Activated CD4-positive, alpha-beta memory T cell treated with anti-CD3 and anti-CD28 coated beads for 36 hours (primary cell): ENCODE measurements around the gene PEAR1. TPM values are rescaled to one million over a fixed set of nuclear protein-coding genes. Genes with fewer than 3 reads are reported as not detected.
"Not testable (repeated sequence)": the region's sequence is repeated elsewhere in the genome, so short reads cannot be mapped to it uniquely, and the experiment has no call there.

ENCODE experiments used
- CTCF ChIA-PET: fragments of 350-600 bp; sonication (Branson Sonifier 250); formaldehyde crosslinking; loops from one replicate; lab custom pipeline; 2021; ENCODE audit warnings: antibody characterized with exemption, inconsistent platforms; lab: Charles Lee
- POLR2A ChIA-PET: fragments of 350-600 bp; sonication (Branson Sonifier 250); formaldehyde crosslinking; loops from one replicate; lab custom pipeline; 2021; ENCODE audit warnings: antibody characterized with exemption; lab: Charles Lee
- DNase-seq: peaks from one replicate; pipeline ENCODE4 v3.0.0-alpha.2; 2020
- H3K27ac Mint-ChIP-seq: one replicate; pipeline ENCODE4 v1.8.0; 2021; ENCODE audit warnings: mixed read lengths
- H3K27me3 Mint-ChIP-seq: one replicate; pipeline ENCODE4 v1.8.0; 2021; ENCODE audit warnings: mixed read lengths
- H3K36me3 Mint-ChIP-seq: one replicate; pipeline ENCODE4 v1.8.0; 2021; ENCODE audit warnings: mixed read lengths
- H3K4me1 Mint-ChIP-seq: one replicate; pipeline ENCODE4 v1.8.0; 2021; ENCODE audit warnings: low read depth, mixed read lengths
- H3K4me3 Mint-ChIP-seq: one replicate; pipeline ENCODE4 v1.8.0; 2021; ENCODE audit warnings: mild to moderate bottlenecking, mixed read lengths
- H3K9me3 Mint-ChIP-seq: one replicate; pipeline ENCODE4 v1.8.0; 2021; ENCODE audit warnings: mixed read lengths
- intact Hi-C: fragments of 100-400 bp; cut with micrococcal nuclease; formaldehyde crosslinking; loops from one replicate; pipeline ENCODE4 v1.15.1; 2023
- total RNA-seq, 2 experiments: library from RNA; stranded (reverse); gene quantifications; one replicate each; pipeline ENCODE4 v1.2.3, GENCODE V29; 2021

The PEAR1 gene
- total RNA-seq, 2 experiments from 2014 or later = not detected

DNA sequence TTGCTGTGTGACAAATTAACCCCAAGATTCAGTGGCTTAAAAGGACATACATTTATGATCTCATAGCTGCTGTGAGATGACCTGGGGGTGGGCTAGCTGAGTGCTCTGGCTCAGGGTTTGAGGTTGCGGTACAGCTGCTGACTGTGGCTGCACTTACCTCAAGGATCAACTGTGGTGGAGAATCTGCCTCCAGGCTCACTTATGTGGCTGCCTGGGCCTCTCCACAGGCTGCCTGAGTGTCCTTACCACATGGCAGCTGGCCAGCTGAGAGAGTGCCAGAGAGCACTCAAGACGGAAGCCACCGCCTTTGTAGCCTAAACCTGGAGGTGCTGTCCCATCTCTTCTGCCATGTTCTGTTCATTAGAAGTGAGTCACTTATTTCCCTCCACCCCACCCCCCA lies 32.7 kb downstream of the PEAR1 start:
- peaks cover 16% of the 10 kb centered on the region for H3K4me1 Mint-ChIP-seq
- H3K27ac Mint-ChIP-seq = no peak overlapping the region
- CTCF ChIA-PET = interaction anchor here (0.8 to 10.3 kb wide), 6 partner anchors 8 to 125 kb away, joined by 3 to 132 read pairs (median 4); partner anchors contain the start of gene PEAR1
- H3K36me3 Mint-ChIP-seq = no peaks in the 10 kb centered on the region
- POLR2A ChIA-PET = no interaction called here
- H3K27me3 Mint-ChIP-seq = peaks cover 75% of the 10 kb centered on the region
- DNase-seq = peak; percentile 71
- intact Hi-C loops = loop anchor here (5.0 kb wide), 1 partner anchor 199 kb away; the partner anchor contains the start of genes ISG20L2 and METTL25B
- no peaks in the 10 kb centered on the region for H3K9me3 Mint-ChIP-seq
- H3K4me3 Mint-ChIP-seq = no peak overlapping the region

DNA sequence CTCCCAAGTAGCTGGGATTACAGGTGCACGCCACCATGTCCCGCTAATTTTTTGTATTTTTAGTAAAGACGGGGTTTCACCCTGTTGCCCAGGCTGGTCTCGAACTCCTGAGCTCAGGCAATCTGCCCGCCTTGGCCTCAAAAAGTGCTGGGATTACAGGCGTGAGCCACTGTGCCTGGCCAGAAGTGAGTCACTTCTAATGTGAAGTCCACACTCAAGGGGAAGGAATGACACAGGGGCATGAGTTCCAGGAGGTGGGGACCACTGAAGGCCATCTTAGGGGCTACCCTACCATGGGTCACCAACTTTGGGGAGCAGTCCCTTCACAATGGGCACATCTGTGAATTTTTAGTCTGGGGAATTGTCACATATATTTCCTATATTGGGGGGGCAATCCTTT lies 33.2 kb downstream of the PEAR1 start:
- Mint-ChIP-seq H3K27me3 (peaks cover 75% of the 10 kb centered on the region), H3K4me1 (peaks cover 16% of the 10 kb centered on the region)
- H3K36me3 Mint-ChIP-seq, H3K27ac Mint-ChIP-seq, H3K9me3 Mint-ChIP-seq, POLR2A ChIA-PET, DNase-seq, H3K4me3 Mint-ChIP-seq: not testable (repeated sequence)
- intact Hi-C loops = loop anchor here (5.0 kb wide), 1 partner anchor 199 kb away; the partner anchor contains the start of genes ISG20L2 and METTL25B
- CTCF ChIA-PET = interaction anchor here (1.2 to 10.3 kb wide), 8 partner anchors 9 to 237 kb away, joined by 3 to 132 read pairs (median 8); partner anchors contain the start of gene PEAR1

DNA sequence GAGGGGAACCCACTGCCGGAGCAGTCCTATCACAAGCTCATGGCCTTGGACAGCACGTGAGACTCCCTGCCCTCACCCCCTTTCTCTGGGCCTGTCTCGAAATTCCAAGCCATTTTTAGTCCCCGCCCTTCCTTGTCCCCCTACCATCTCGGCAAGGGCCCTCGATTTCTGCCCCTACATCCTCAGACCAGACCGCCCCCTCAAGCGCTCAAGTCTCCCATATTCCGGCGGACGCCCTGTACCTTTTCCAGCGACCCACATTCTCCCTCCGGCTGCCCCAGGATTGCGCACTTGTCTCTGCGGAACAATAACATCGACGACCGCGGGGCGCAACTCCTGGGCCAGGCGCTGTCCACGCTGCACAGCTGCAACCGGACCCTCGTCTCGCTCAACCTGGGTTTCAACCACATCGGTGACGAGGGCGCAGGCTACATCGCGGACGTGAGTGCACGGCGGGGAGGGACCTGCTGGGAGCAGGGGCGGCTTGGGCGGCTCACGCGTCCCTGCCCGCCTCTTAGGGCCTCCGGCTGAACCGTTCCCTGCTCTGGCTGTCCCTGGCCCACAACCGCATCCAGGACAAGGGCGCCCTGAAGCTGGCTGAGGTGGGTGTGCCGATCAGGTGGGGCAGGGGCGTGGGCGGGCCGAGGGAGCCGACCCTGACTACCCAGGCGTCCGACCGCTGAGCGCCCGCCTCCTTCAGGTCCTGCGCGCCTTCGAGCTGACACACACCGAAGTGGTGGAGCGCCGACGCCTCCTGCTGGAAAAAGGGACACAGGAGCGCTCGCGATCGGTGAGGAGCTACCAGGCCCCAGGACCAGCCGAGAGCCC lies 33.9 kb downstream of the PEAR1 start:
- Mint-ChIP-seq H3K27me3 (peaks cover 75% of the 10 kb centered on the region), H3K36me3 (no peaks in the 10 kb centered on the region), H3K4me1 (peaks cover 16% of the 10 kb centered on the region), H3K9me3 (no peaks in the 10 kb centered on the region), H3K27ac (no peak overlapping the region), H3K4me3 (no peak overlapping the region)
- ChIA-PET POLR2A (no interaction called here), CTCF (interaction anchor here (0.6 to 10.3 kb wide), 28 partner anchors 10 to 305 kb away, joined by 3 to 132 read pairs (median 4); partner anchors contain the start of genes NTRK1 and PEAR1)
- DNase-seq = peak; percentile 79
- intact Hi-C loops = loop anchor here (5.0 kb wide), 1 partner anchor 200 kb away; the partner anchor contains the start of genes ISG20L2 and METTL25B

DNA sequence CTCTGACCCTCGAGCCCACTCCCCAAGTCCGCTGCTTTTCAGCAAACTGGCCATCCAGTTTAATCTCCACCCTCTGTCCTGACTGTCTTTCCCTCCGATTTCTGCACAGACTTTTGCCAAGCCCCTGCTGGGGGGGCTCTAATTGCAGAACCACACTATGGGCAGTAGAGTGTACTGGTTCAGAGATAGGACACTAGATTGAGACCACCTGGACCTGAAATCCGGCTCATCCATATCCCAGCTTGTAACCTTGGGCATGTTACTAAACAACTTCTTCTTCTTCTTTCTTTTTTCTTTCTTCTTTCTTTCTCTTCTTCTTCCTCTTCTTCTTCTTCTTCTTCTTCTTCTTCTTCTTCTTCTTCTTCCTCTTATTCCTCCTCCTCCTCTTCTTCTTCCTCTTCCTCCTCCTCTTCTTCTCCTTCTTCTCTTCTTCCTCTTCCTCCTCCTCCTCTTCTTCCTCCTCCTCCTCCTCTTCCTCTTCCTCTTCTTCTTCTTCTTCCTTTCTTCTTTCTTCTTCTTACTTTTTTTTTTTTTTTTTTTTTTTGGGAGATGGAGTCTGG lies 34.6 kb downstream of the PEAR1 start:
- ChIA-PET POLR2A (no interaction called here), CTCF (interaction anchor here (0.6 to 10.3 kb wide), 26 partner anchors 10 to 305 kb away, joined by 3 to 132 read pairs (median 4); partner anchors contain the start of genes NTRK1 and PEAR1)
- Mint-ChIP-seq H3K27ac (no peak overlapping the region), H3K9me3 (no peaks in the 10 kb centered on the region), H3K4me3 (no peak overlapping the region), H3K27me3 (peaks cover 73% of the 10 kb centered on the region), H3K4me1 (peaks cover 16% of the 10 kb centered on the region), H3K36me3 (no peaks in the 10 kb centered on the region)
- no peak for DNase-seq
- intact Hi-C loops = loop anchor here (5.0 kb wide), 1 partner anchor 201 kb away; the partner anchor contains the start of genes ISG20L2 and METTL25B

DNA sequence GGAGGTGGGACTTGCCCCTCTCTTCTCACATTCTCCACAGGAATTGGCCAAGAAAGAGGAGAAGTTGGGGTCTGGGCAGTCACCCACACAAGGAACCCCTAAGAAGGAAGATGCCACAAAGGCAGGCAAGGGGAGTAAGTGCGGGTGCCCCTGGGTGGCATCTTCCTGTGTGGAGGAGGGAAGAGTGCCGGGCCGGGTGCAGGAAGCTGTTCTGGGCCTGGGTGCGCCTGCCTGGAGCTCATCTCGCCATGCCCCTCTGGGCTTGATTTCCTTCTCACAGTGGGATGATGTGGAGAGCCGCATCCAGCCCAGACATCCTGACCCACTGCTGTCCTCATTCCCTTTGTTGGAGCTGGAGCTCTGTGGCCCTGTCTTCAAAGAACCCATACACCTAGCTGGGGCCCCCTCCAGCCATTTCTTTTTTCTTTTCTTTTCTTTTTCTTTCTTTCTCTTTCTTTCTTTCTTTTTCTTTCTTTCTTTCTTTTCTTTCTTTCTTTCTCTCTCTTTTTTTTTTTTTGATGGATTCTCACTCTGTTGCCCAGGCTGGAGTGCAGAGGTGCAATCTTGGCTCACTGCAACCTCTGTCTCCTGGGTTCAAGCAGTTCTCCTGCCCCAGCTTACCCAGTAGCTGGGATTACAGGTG lies 36.2 kb downstream of the PEAR1 start:
- no peaks in the 10 kb centered on the region for H3K36me3 Mint-ChIP-seq
- intact Hi-C loops = loop anchor here (5.0 kb wide), 1 partner anchor 202 kb away; the partner anchor contains the start of genes ISG20L2 and METTL25B
- peaks cover 12% of the 10 kb centered on the region for H3K4me1 Mint-ChIP-seq

DNA sequence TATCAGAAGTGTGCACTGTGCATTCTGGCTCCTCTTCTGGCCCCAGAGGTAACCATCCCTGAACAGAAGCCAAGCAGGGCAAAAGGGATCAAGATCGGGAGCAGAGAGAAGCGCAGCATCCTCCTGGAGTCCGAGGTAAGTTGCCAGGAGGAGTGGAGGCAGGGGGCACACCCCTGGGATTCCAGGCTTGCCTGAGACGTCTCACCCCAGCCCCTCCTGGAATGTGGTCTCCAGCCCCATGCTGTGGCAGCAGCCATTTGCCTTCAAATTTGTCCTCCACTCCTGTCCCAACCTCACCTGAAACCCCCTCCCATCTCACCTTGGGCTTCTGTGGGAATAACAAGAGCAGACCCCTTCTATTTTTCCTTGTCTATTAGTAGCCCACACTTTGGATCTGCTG lies 37.0 kb downstream of the PEAR1 start:
- H3K4me3 Mint-ChIP-seq = no peak overlapping the region
- peaks cover 12% of the 10 kb centered on the region for H3K4me1 Mint-ChIP-seq
- POLR2A ChIA-PET = no interaction called here

More for the DNA sequence above, 36.2 kb downstream of the PEAR1 start:
- ChIA-PET POLR2A (no interaction called here), CTCF (interaction anchor here (0.7 to 10.3 kb wide), 5 partner anchors 18 to 239 kb away, joined by 3 to 132 read pairs (median 4); partner anchors contain the start of gene PEAR1)
- H3K9me3 Mint-ChIP-seq = no peaks in the 10 kb centered on the region
- H3K27me3 Mint-ChIP-seq = peaks cover 65% of the 10 kb centered on the region
- no peak overlapping the region for H3K4me3 Mint-ChIP-seq
- H3K27ac Mint-ChIP-seq = no peak overlapping the region
- no peak for DNase-seq

DNA sequence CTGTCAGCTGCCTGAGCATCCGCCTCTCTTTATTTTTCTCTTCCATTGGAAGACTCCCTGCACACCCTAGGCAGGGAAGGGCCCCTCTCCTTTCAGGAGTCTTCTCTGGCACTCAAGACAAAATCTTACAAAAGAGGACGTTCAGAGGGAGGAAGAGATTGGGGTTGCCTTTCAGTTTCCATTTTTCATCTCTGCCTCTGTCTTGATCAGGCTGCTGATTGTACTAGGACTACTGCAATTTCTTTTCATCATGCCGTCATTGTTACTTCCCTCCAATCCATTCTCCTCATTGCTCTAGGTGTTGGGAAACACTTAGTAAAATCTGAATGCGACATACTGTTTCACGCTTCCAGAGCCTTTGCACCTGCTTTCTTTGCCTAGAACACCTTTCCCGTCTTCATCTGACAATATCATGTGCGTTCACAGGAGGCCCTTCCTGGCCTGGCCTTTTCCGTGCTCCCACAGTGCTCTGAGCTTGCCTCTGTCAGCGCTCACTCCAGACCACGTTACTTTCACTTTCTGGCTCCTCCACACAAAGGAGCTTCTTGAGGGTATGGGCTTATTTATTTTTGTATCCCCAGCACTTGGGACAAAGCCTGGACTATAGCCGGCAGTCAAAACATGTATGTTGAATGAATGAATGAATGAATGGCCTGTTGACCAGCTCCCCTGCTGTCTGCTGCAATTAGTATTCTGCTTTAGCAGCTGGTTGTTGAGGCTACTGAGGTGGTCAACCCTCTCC lies 37.9 kb downstream of the PEAR1 start:
- Mint-ChIP-seq H3K27ac (no peak overlapping the region), H3K4me3 (no peak overlapping the region), H3K4me1 (peaks cover 12% of the 10 kb centered on the region), H3K27me3 (peaks cover 50% of the 10 kb centered on the region), H3K36me3 (no peaks in the 10 kb centered on the region), H3K9me3 (no peaks in the 10 kb centered on the region)
- CTCF ChIA-PET = interaction anchor here (0.9 kb wide), 1 partner anchor 18 kb away, joined by 3 read pairs; no protein-coding TSS in a partner anchor
- POLR2A ChIA-PET = no interaction called here
- DNase-seq = no peak
- intact Hi-C loops = no loop called here

More for the DNA sequence above, 37.0 kb downstream of the PEAR1 start:
- intact Hi-C loops = no loop called here
- Mint-ChIP-seq H3K27me3 (peaks cover 57% of the 10 kb centered on the region), H3K36me3 (no peaks in the 10 kb centered on the region), H3K9me3 (no peaks in the 10 kb centered on the region), H3K27ac (no peak overlapping the region)
- no peak for DNase-seq
- CTCF ChIA-PET = no interaction called here

DNA sequence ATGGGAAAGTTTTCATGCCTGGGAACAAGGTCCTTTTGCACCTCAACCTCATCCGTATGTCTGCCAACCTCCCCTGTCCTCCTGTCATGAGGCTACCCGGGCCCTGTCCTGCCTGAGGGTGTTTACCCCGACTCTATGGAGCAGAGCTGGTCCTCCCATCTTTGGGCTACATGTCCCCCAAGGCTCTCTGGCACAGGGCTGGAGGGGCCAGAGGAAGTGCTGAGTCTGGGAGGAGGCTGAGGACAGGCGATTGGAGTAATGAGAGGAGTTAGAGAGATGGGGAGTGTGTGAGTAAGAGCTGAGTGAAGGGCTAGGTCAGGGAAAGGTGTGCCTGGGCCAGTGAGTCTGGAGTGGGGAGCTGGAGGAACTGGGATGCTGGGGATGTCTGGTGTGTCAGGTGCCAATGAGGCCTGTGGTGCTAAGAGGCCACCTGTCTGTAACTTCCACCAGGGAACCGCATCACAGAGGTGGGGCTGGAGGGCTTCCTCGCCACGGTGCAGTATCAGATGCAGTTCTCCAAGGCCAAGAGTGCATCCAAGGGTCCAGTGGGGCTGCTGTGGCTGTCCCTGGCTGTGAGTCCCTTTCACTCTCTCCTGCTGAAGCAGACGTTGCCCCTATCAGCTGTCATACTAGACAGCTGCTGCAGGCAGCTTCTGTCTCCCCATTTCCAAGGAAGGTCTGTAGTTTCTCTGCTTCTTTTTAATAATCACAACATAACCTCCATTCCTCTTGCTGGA lies 38.6 kb downstream of the PEAR1 start:
- intact Hi-C loops = no loop called here
- Mint-ChIP-seq H3K9me3 (no peaks in the 10 kb centered on the region), H3K4me1 (peaks cover 10% of the 10 kb centered on the region), H3K36me3 (no peaks in the 10 kb centered on the region), H3K4me3 (no peak overlapping the region), H3K27me3 (peaks cover 44% of the 10 kb centered on the region), H3K27ac (no peak overlapping the region)
- POLR2A ChIA-PET = no interaction called here
- CTCF ChIA-PET = interaction anchor here (0.9 to 1.4 kb wide), 2 partner anchors 18 to 21 kb away, joined by 3 read pairs; no protein-coding TSS in a partner anchor
- DNase-seq = no peak

DNA sequence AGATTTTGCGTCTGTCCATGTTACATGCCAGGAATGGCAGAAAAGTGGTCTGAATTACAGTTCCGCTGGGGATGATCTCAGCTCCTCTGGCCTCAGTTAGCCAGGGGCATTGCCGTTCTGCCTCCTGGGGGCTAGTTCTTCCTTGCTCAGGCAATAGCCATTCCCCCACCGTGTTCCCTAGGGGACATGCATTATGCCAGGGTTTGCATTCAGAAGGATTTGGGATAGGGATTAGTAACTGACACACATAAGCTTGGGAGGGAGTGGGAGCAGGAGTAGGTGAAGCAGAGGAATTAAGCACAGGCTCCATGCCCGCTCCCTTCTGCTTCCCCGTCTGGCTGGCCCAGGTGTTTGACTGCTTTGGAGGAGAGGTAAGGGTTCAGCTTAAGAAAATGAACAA lies 39.6 kb downstream of the PEAR1 start:
- CTCF ChIA-PET = interaction anchor here (1.3 to 1.4 kb wide), 2 partner anchors 22 to 43 kb away, joined by 3 to 4 read pairs; no protein-coding TSS in a partner anchor
- Mint-ChIP-seq H3K9me3 (no peaks in the 10 kb centered on the region), H3K36me3 (no peaks in the 10 kb centered on the region), H3K27me3 (peaks cover 36% of the 10 kb centered on the region), H3K4me3 (no peak overlapping the region), H3K27ac (no peak overlapping the region), H3K4me1 (peaks cover 2% of the 10 kb centered on the region)
- intact Hi-C loops = no loop called here
- POLR2A ChIA-PET = no interaction called here
- no peak for DNase-seq

DNA sequence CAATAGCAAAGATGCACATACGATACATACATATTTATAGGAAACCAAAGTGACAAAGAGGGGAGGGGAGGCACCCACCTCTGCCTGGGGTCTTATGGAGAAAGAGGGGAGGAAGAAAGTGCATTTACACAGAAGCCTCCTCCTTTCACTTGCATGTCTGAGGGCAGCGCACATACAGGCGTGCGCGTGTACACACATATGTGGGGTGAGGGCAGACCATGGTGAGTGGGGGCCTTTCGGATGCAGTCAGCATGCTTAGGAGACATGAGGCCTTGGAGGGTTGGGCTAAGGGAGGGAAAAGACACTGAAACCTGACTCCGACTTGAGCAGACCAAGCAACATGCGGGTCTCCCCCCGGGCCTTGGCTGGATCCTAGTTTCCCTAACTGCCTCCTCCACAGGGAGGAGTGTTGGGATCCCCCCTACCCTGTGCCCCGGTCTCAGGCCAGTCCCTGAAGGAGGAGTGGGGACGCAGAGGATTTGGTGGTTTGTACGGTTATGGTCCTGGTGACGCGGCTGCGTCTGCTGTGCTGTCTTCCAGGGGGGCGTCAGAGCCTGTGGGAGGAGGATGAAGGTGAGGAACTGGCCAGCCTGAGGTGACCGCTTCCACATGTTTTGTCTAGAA lies 42.1 kb downstream of the PEAR1 start:
- CTCF ChIA-PET = no interaction called here
- Mint-ChIP-seq H3K27ac (no peak overlapping the region), H3K4me1 (no peaks in the 10 kb centered on the region), H3K36me3 (peaks cover 2% of the 10 kb centered on the region), H3K27me3 (peaks cover 23% of the 10 kb centered on the region), H3K4me3 (no peak overlapping the region), H3K9me3 (no peaks in the 10 kb centered on the region)
- intact Hi-C loops = no loop called here
- DNase-seq = no peak
- POLR2A ChIA-PET = no interaction called here
